ENCODE results near the gene NFE2L2.

DNA sequence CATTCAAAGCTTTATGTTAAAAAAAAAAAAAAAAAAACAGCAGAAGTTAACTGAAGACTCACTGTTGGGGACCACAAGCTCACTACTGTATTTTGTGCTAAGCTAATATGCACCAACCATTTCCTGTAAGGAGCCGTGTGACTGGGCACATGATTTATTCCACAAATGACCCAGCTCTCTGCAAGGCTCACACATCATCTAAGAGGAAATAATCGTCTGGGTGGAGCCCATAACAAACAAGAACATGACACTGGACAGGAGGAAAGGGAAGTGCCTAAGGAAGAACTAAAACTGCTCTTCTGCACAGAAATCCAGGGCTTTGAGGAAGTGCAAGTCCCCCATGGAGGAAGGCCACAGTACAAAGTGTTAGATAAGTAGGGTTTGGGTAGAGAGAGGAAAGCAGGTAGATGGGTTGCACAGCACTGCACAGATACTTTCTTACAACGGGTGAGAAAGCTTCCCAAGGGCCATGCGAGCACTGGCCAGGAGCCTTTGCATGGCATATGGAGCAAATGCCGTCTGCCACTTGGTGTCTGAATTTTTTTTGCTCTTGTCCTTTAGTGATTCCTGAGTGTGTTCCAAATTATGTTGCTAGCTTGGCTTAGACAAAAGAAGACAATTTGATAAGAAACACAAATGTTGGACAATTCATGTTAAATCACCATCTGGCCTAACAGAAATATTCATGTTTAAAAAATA lies 24.4 kb downstream of the NFE2L2 start:
- TF ChIP-seq POLR2A (IDR thresholded peaks at IDR 0.05; ENCODE audit: low read length) (no peak), GATA1 (IDR thresholded peaks at IDR 0.05; ENCODE audit: low read depth, low read length) (no peak)

All from erythroblast (primary cell).